Left ventricle myocardium superior (tissue), 1 donor: ENCODE data around the gene EFCAB13. TPM values are rescaled to one million over a fixed set of nuclear protein-coding genes. Genes with fewer than 3 reads are reported as not detected.
"Not testable (repeated sequence)": the region's sequence is repeated elsewhere in the genome, so short reads cannot be mapped to it uniquely, and the experiment has no call there.

Source experiments
- ATAC-seq: fragments of 200-7000 bp; cut with Tn5 transposase; one replicate; pipeline ENCODE4 v1.9.1; 2020; ENCODE audit warnings: mild to moderate bottlenecking, moderate library complexity
- DNase-seq: peaks from one replicate; pipeline ENCODE4 v3.0.0-alpha.2; 2020
- intact Hi-C: fragments of 100-400 bp; cut with micrococcal nuclease; formaldehyde crosslinking; loops from one replicate; pipeline ENCODE4 v1.11.0; 2022
- total RNA-seq: library from RNA; stranded (reverse); fragmentation: NEBNext Ultra II Directional; extraction: Animal tissue kit (Norgen Biotek cat#: 25700); gene quantifications from one replicate; pipeline ENCODE4 v1.2.1, GENCODE V29; 2021
- donor health status: DM: no; HTN: yes; CAD: no; lungs with severe emphysema.

The EFCAB13 gene
- total RNA-seq, 1 donor from 2014 or later, result 2.4 TPM

DNA sequence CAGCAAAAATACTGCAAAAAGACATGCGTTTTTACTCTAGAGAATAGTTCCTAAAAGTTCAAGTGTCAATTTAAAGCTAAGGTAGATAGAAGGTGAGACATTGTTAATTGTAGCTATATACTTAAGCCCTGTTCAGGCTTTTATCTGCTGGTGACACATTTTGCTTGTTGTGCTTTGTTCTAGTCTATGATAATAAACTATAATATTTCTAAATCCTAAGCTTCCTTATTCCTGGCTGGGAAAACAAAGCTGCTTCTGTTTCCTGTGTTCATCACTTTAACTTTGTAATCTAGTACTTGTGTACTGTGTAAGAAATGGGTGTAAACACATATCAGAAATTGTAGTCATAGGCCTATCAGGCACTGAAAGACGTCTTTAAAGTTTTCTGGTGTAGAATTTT is 77.3 kb downstream of the EFCAB13 start:
- DNase-seq, result no peak
- no peak for ATAC-seq
- intact Hi-C loops, result no loop called here

DNA sequence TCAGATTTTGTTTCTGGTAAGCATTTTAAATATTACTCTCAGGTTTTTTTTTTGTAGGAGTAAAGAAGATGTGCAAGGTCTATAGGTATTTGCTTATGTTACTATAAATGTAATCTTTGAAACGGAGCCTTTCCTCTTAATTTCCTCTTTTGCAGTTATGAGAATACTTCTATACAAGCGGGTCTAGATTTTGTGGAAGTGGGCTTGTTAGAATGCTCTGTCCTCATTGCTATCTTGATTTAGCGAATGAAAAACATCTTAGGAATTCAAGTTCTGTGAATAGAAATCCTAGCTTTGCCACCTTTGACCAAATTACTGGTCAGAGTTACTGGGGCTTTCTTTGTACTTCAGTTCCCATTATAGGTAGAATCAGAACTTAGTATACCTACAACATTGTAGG is 80.3 kb downstream of the EFCAB13 start:
- ATAC-seq (no peak), DNase-seq (no peak)
- intact Hi-C loops, result no loop called here

DNA sequence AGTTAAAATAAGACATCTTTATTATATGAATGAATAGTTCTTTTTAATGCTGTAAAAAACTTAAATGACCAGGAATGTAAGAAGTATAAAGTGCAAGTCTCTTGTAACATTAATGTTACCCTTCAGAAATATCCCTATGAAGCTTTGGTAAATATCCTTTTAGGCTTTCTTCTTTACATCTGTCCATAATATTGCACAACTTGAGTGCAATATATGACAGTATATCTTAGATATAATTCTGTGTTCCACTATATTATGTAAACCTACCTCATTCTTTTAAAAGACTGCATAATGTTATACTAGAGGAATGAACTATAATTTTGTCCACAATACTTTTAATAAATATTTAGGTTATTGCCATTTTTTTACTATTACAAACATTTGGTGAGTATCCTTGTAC is 81.1 kb downstream of the EFCAB13 start:
- intact Hi-C loops, result no loop called here
- ATAC-seq, result no peak
- no peak for DNase-seq

DNA sequence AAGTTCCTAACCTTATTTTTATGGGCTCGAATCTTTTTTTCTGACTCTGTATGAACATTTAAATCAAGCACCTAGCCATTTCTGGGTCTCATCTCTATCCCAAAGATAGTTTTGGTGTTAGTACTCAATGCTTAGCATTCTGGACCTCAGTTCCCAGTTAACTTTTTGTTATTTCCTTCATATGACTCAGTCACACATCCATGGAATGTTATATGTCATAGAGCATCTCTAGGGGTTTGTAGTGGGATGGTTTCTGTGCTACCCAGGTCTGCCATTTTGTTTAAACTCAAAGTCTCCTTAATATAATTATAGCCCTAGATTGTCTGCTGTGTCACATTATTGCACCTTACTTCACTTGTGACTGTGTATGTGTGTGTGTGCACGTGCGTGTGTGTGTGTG is 90.1 kb downstream of the EFCAB13 start:
- DNase-seq (no peak), ATAC-seq (no peak)
- intact Hi-C loops, result no loop called here

DNA sequence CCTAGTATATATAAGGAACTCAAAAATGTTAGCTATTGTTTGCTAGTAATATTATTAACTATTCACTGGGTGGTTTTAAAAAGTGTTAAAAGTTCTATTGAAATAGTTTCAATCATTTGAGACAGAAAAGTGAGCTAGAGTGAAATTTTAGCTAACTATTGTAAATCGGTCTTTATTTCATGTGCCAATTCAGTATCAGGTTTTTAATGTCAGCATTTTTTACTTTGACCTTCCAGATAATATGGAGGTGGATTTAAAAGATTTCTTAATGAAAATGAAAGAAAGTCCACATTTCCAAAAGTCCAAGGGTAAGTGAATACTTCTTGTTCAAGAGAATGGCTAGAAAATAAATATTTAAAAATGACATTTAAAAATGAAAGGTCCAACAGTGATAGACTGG is 90.9 kb downstream of the EFCAB13 start:
- DNase-seq, result no peak
- no peak for ATAC-seq
- intact Hi-C loops, result no loop called here

DNA sequence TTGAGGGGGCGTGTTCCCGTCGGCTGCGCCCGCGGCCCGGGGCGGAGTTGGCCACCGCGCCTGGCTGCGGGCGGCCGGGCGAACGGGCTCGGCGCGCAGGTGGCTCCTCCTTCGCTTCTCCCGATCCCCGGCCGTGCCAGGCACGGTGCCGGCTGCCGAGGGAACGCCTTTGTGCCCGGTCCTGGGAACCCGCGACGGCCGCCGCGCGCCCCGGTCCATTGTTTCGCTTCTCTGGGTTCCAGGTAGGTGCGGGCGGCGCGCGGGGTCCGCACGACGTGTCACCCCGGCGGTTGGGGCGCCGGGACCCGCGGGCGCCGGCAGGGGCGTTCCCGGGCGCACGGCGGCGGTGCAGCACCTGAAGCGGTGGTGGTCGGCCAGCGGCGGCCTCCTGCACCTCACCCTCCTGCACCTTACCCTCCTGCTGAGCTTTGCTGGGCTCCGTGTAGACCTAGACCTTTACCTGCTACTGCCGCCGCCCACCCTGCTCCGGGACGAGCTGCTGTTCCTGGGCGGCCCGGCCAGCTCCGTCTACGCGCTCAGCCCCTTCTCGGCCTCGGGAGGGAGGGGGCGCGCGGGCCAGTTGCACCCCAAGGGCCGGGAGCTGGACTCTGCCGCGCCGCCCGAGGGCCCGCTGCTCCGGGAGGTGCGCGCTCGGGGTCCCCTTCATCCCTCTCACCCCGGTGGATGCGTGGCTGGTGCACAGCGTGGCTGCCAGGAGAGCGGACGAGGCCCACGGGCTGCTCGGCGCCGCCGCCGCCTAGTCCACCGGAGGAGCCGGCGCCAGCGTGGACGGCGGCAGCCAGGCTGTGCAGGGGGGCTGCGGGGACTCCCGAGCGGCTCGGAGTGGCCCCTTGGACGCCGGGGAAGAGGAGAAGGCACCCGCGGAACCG is 99.9 kb downstream of the EFCAB13 start:
- DNase-seq (peak; percentile 35), ATAC-seq (peak; percentile 66)

DNA sequence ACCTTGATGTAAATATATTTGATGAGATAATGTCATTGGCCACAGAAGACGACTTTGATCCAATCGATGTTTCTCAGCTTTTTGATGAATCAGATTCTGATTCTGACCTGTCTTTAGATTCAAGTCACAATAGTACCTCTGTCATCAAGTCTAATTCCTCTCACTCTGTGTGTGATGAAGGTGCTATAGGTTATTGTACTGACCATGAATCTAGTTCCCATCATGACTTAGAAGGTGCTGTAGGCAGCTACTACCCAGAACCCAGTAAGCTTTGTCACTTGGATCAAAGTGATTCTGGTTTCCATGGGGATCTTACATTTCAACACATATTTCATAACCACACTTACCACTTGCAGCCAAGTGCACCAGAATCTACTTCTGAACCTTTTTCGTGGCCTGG is 101.5 kb downstream of the EFCAB13 start:
- DNase-seq, ATAC-seq, intact Hi-C loops: not testable (repeated sequence)

More for the DNA sequence above, 99.9 kb downstream of the EFCAB13 start:
- intact Hi-C loops, result no loop called here

DNA sequence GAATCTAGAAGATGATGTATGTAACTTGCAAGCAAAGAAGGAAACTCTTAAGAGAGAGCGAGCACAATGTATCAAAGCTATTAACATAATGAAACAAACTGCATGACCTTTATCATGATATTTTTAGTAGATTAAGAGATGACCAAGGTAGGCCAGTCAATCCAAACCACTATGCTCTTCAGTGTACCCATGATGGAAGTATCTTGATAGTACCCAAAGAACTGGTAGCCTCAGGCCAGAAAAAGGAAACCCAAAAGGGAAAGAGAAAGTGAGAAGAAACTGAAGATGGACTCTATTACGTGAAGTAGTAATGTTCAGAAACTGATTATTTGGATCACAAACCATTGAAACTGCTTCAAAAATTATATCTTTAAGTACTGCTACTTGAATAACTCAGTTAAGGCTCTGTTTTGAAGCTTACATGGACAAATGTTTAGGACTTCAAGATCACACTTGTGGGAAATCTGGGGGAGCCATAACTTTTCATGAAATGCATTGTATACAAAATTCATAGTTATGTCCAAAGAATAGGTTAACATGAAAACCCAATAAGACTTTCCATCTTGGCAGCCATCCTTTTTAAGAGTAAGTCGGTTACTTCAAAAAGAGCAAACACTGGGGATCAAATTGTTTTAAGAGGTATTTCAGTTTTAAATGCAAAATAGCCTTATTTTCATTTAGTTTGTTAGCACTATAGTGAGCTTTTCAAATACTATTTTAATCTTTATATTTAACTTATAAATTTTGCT is 102.3 kb downstream of the EFCAB13 start:
- intact Hi-C loops, ATAC-seq, DNase-seq: not testable (repeated sequence)

DNA sequence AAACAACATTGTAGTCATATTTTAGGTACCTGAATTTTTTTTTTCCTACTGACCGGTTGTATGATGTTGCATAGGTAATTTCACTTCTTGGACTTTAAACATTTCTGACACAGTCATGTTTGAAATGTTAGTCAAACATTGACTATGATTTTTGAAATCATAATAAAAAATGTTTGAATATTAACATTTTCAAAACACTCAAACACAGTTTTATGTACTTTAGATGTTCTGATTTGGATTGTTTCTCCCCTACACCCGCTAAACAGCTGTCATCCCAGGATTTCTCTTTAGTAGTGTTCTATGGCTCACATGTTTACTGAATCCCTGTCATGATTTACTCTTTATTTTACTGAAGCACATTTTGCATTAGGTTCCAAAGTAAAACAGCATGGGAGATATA is 104.2 kb downstream of the EFCAB13 start:
- DNase-seq (no peak), ATAC-seq (no peak)
- intact Hi-C loops, result no loop called here

DNA sequence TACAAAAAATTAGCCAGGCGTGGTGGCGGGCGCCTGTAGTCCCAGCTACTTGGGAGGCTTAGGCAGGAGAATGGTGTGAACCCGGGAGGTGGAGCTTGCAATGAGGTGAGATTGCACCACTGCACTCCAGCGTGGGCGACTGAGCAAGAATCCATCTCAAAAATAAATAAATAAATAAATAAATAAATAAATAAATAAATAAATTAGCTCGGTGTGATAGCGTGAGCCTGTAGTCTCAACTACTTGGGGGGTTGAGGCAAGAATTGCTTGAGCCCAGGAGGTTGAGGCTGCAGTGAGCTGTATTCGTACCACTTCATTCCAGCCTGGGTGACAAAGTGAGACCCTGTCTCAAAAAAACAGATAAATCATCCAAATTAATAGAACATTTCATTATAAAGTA is 108.5 kb downstream of the EFCAB13 start:
- intact Hi-C loops, DNase-seq, ATAC-seq: not testable (repeated sequence)

DNA sequence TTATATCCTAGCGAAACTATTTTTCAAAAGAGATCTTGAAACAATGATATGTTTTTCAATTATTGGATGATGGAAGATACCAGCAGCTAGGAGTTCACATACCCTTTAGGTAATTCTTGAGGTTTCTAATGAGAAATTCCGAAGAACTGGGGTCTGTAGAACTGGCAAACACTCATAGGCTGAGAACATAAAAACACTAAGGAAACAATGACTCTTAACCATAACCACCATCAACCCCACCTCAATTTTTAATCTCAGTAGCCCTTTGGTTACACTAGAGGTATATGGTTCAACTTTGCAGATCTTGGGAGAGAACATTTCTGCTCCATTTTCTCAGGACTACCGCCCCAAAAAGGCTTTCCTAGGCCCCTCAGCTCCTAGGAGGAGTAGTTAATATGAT is 141.4 kb downstream of the EFCAB13 start:
- intact Hi-C loops, result no loop called here
- ATAC-seq (no peak), DNase-seq (no peak)

DNA sequence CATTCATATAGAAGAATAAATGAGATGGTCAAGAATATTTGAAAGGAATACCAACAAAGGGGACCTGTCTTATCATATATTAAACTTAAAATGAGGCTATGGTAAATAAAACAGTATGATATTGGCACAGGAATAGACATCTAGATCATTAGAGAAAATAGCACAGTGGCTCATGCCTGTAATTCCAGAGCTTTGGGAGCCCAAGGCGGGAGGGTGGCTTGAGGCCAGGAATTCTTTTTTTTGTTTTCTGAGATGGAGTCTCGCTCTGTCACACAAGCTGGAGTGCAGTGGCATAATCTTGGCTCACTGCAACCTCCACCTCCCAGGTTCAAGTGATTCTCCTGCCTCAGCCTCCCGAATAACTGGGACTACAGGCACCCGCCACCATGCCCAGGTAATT is 143.2 kb downstream of the EFCAB13 start:
- ATAC-seq, result peak; percentile 26
- intact Hi-C loops, DNase-seq: not testable (repeated sequence)

DNA sequence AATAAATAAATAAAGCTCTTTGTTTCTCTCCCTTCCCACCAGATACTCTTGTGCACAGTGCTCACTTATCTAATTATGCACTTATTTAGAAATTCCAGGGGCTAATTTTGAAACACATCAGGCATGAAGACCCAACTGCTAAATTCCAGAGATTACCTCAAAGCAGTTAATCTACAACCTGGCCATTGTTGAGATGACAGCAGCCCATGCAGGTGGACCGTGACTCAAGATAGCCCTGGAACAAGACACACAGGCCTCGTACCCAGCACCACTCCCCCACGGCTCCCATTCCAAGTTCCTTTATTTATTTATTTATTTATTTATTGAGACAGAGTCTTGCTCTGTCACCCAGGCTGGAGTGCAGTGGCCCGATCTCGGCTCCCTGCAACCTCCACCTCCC is 147.1 kb downstream of the EFCAB13 start:
- no peak for DNase-seq
- no peak for ATAC-seq
- intact Hi-C loops, result no loop called here

DNA sequence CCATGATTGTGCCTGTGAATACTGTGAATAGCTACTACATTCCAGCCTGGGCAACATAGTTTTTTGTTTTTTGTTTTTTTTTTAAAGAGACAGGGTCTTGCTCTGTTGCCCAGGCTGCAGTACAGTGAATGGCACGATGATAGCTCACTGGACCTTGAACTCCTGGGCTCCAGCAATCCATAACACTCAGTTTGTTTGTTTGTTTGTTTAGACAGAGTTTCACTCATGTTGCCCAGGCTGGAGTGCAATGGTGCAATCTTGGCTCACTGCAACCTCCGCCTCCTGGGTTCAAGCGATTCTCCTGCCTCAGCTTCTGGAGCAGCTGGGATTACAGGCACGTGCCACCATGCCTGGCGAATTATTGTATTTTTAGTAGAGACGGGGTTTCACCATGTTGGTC is 148.3 kb downstream of the EFCAB13 start:
- intact Hi-C loops, DNase-seq: not testable (repeated sequence)

More for the DNA sequence above, 148.3 kb downstream of the EFCAB13 start:
- not testable (repeated sequence) for ATAC-seq

Other genes with a start within 250 kb of the EFCAB13 start
- gene CDC27, start 134.7 kb upstream of the EFCAB13 start, total RNA-seq, result 81.8 TPM
- 133 TPM for gene MYL4, start 114.6 kb upstream of the EFCAB13 start, total RNA-seq
- 3.2 TPM for gene ITGB3, start 70.1 kb upstream of the EFCAB13 start, total RNA-seq
- 93.0 TPM for gene NPEPPS, start 207.2 kb downstream of the EFCAB13 start, total RNA-seq